CD8-positive, alpha-beta memory T cell (primary cell): ENCODE results near the gene PPP2R2B. TPM values are rescaled to one million over a fixed set of nuclear protein-coding genes. Genes with fewer than 3 reads are reported as not detected.

Experiments
- CTCF ChIA-PET: fragments of 350-600 bp; sonication (Branson Sonifier 250); formaldehyde crosslinking; loops from one replicate; lab custom pipeline; 2021; ENCODE audit warnings: antibody characterized with exemption; lab: Charles Lee
- POLR2A ChIA-PET: fragments of 350-600 bp; sonication (Branson Sonifier 250); formaldehyde crosslinking; loops from one replicate; lab custom pipeline; 2021; ENCODE audit warnings: antibody characterized with exemption; lab: Charles Lee
- DNase-seq, 5 donors: peaks; one replicate each; pipeline versions ENCODE4 v3.0.0 to v3.0.0-alpha.2; 2020 to 2022; ENCODE audit warnings: mixed read lengths in 1 of 5
- H3K27ac ChIP-seq: one replicate; pipeline ENCODE4 v1.7.0; 2013; ENCODE audit warnings: low read depth, mild to moderate bottlenecking, low read length, moderate library complexity
- H3K27me3 ChIP-seq: 2 replicates; pipeline ENCODE4 v1.7.0; 2013; ENCODE audit warnings: low read length, mild to moderate bottlenecking; ENCODE audit not compliant: insufficient read depth, poor library complexity, severe bottlenecking
- H3K36me3 ChIP-seq: 2 replicates; pipeline ENCODE4 v1.7.0; 2013; ENCODE audit warnings: mild to moderate bottlenecking, low read length, moderate library complexity; ENCODE audit not compliant: insufficient read depth
- H3K4me1 ChIP-seq: 2 replicates; pipeline ENCODE4 v1.7.0; 2013; ENCODE audit warnings: mild to moderate bottlenecking, low read length, moderate library complexity; ENCODE audit not compliant: insufficient read depth
- H3K4me3 ChIP-seq: 2 replicates; pipeline ENCODE4 v1.7.0; 2013; ENCODE audit warnings: mild to moderate bottlenecking, low read length
- H3K9me3 ChIP-seq: 2 replicates; pipeline ENCODE4 v1.7.0; 2013; ENCODE audit warnings: mild to moderate bottlenecking, low read length
- H3K27ac Mint-ChIP-seq, 8 donors: one replicate each; pipeline ENCODE4 v1.8.0; 2020 to 2021; ENCODE audit warnings: mixed read lengths in 8 of 8, mild to moderate bottlenecking in 6 of 8, inconsistent platforms in 3 of 8, moderate library complexity in 3 of 8
- H3K27me3 Mint-ChIP-seq, 2 donors: one replicate each; pipeline ENCODE4 v1.8.0; 2020 to 2021; ENCODE audit warnings: mixed read lengths in 2 of 2, mild to moderate bottlenecking in 1 of 2, moderate library complexity in 1 of 2
- H3K36me3 Mint-ChIP-seq, 3 donors: one replicate each; pipeline ENCODE4 v1.8.0; 2020 to 2021; ENCODE audit warnings: mixed read lengths in 3 of 3, inconsistent platforms in 1 of 3, mild to moderate bottlenecking in 1 of 3
- H3K4me1 Mint-ChIP-seq, 3 donors: one replicate each; pipeline ENCODE4 v1.8.0; 2020 to 2021; ENCODE audit warnings: mixed read lengths in 3 of 3, inconsistent platforms in 1 of 3, mild to moderate bottlenecking in 1 of 3
- H3K4me3 Mint-ChIP-seq, 7 donors: one replicate each; pipeline ENCODE4 v1.8.0; 2020 to 2021; ENCODE audit warnings: mixed read lengths in 7 of 7, mild to moderate bottlenecking in 6 of 7, moderate library complexity in 4 of 7, inconsistent platforms in 2 of 7
- H3K9me3 Mint-ChIP-seq, 5 donors: one replicate each; pipeline ENCODE4 v1.8.0; 2020 to 2022; ENCODE audit warnings: mixed read lengths in 5 of 5, mild to moderate bottlenecking in 3 of 5, moderate library complexity in 2 of 5, inconsistent platforms in 1 of 5
- polyA plus RNA-seq: library from polyadenylated mRNA; unstranded; fragments of 300-500 nt; fragmentation: Illumina TruSeq; gene quantifications from one replicate; pipeline ENCODE4 v1.2.3, GENCODE V29; 2021
- total RNA-seq, 2 experiments: library from RNA; stranded (reverse); gene quantifications; one replicate each; pipeline ENCODE4 v1.2.3, GENCODE V29; 2021

The PPP2R2B gene
- total and polyA plus RNA-seq, 3 experiments from 2014 or later = 2.3 to 29.7 (median 4.2) TPM

GRCh38 chr5:146836226-146836842 lies 42.2 kb downstream of the PPP2R2B start:
- no peak for DNase-seq
- Histone ChIP-seq H3K9me3 (no peaks in the 10 kb centered on the region), H3K36me3 (no peaks in the 10 kb centered on the region), H3K27me3 (no peaks in the 10 kb centered on the region), H3K4me1 (no peaks in the 10 kb centered on the region), H3K4me3 (no peak overlapping the region), H3K27ac (no peak overlapping the region)
- Mint-ChIP-seq H3K4me1 (peaks cover 5 to 15% (median 5%) of the 10 kb centered on the region in 3 donors), H3K27me3 (no peaks in the 10 kb centered on the region), H3K4me3 (no peak overlapping the region), H3K9me3 (peaks cover 3 to 11% (median 4%) of the 10 kb centered on the region in 5 donors), H3K27ac (no peak overlapping the region), H3K36me3 (peaks cover 3 to 17% (median 9%) of the 10 kb centered on the region in 3 donors)
- POLR2A ChIA-PET = no interaction called here
- CTCF ChIA-PET = no interaction called here

GRCh38 chr5:146832985-146833732 lies 45.4 kb downstream of the PPP2R2B start:
- H3K4me3 ChIP-seq = no peak overlapping the region
- CTCF ChIA-PET = no interaction called here
- Mint-ChIP-seq H3K27me3 (no peaks in the 10 kb centered on the region), H3K4me3 (no peak overlapping the region), H3K27ac (peak overlapping the region in 1 of 8 donors; percentile 56), H3K36me3 (peaks cover 0 to 7% (median 4%) of the 10 kb centered on the region in 3 donors), H3K4me1 (peaks cover 0 to 22% (median 5%) of the 10 kb centered on the region in 3 donors), H3K9me3 (no peaks in the 10 kb centered on the region)
- no peaks in the 10 kb centered on the region for H3K36me3 ChIP-seq
- DNase-seq = no peak
- H3K27ac ChIP-seq = no peak overlapping the region
- no peaks in the 10 kb centered on the region for H3K4me1 ChIP-seq
- H3K27me3 ChIP-seq = no peaks in the 10 kb centered on the region
- no peaks in the 10 kb centered on the region for H3K9me3 ChIP-seq
- POLR2A ChIA-PET = interaction anchor here (0.7 kb wide), 1 partner anchor 386 kb away, joined by 3 read pairs; the partner anchor contains the start of gene TCERG1

- Mint-ChIP-seq H3K9me3 (no peaks in the 10 kb centered on the region), H3K27ac (no peak overlapping the region), H3K4me3 (no peak overlapping the region), H3K27me3 (no peaks in the 10 kb centered on the region), H3K4me1 (peaks cover 4 to 18% (median 4%) of the 10 kb centered on the region in 3 donors), H3K36me3 (no peaks in the 10 kb centered on the region)
- Histone ChIP-seq H3K36me3 (no peaks in the 10 kb centered on the region), H3K9me3 (no peaks in the 10 kb centered on the region), H3K27me3 (no peaks in the 10 kb centered on the region), H3K4me1 (no peaks in the 10 kb centered on the region), H3K27ac (no peak overlapping the region), H3K4me3 (no peak overlapping the region)
- no peak for DNase-seq
- ChIA-PET CTCF (no interaction called here), POLR2A (no interaction called here)
Observed at GRCh38 chr5:146828385-146828784, 50.2 kb downstream of the PPP2R2B start.

- no peak for DNase-seq
- Mint-ChIP-seq H3K27ac (peak overlapping the region in 1 of 8 donors; percentile 11), H3K27me3 (no peaks in the 10 kb centered on the region), H3K9me3 (no peaks in the 10 kb centered on the region), H3K4me3 (no peak overlapping the region), H3K4me1 (peaks cover 3 to 13% (median 4%) of the 10 kb centered on the region in 3 donors), H3K36me3 (no peaks in the 10 kb centered on the region)
- ChIA-PET POLR2A (no interaction called here), CTCF (no interaction called here)
- no peaks in the 10 kb centered on the region for H3K4me1 ChIP-seq
- H3K27ac ChIP-seq = no peak overlapping the region
- no peaks in the 10 kb centered on the region for H3K9me3 ChIP-seq
- H3K4me3 ChIP-seq = no peak overlapping the region
- H3K36me3 ChIP-seq = no peaks in the 10 kb centered on the region
- no peaks in the 10 kb centered on the region for H3K27me3 ChIP-seq
Observed at GRCh38 chr5:146827901-146828300, 50.7 kb downstream of the PPP2R2B start.

GRCh38 chr5:146825033-146825432 lies 53.5 kb downstream of the PPP2R2B start:
- Histone ChIP-seq H3K27me3 (no peaks in the 10 kb centered on the region), H3K4me1 (no peaks in the 10 kb centered on the region), H3K9me3 (no peaks in the 10 kb centered on the region), H3K27ac (no peak overlapping the region), H3K4me3 (no peak overlapping the region), H3K36me3 (no peaks in the 10 kb centered on the region)
- CTCF ChIA-PET = no interaction called here
- H3K36me3 Mint-ChIP-seq = no peaks in the 10 kb centered on the region
- no peak overlapping the region for H3K4me3 Mint-ChIP-seq
- H3K9me3 Mint-ChIP-seq = no peaks in the 10 kb centered on the region
- POLR2A ChIA-PET = no interaction called here
- H3K4me1 Mint-ChIP-seq = peaks cover 2 to 15% (median 4%) of the 10 kb centered on the region in 3 donors
- H3K27me3 Mint-ChIP-seq = no peaks in the 10 kb centered on the region
- no peak for DNase-seq
- H3K27ac Mint-ChIP-seq = no peak overlapping the region

- no peaks in the 10 kb centered on the region for H3K36me3 ChIP-seq
- POLR2A ChIA-PET = no interaction called here
Observed at GRCh38 chr5:146821732-146822131, 56.8 kb downstream of the PPP2R2B start.

GRCh38 chr5:146820987-146821386 lies 57.6 kb downstream of the PPP2R2B start:
- no peaks in the 10 kb centered on the region for H3K36me3 ChIP-seq
- H3K4me1 ChIP-seq = no peaks in the 10 kb centered on the region
- POLR2A ChIA-PET = no interaction called here
- H3K4me3 ChIP-seq = no peak overlapping the region
- H3K27ac Mint-ChIP-seq = no peak overlapping the region
- no peaks in the 10 kb centered on the region for H3K9me3 ChIP-seq
- H3K36me3 Mint-ChIP-seq = peaks cover 0 to 5% (median 1%) of the 10 kb centered on the region in 3 donors
- H3K9me3 Mint-ChIP-seq = no peaks in the 10 kb centered on the region
- H3K4me1 Mint-ChIP-seq = peaks cover 11 to 14% (median 13%) of the 10 kb centered on the region in 3 donors
- H3K27ac ChIP-seq = no peak overlapping the region
- no peaks in the 10 kb centered on the region for H3K27me3 Mint-ChIP-seq
- no peak for DNase-seq
- H3K4me3 Mint-ChIP-seq = no peak overlapping the region
- CTCF ChIA-PET = no interaction called here
- H3K27me3 ChIP-seq = no peaks in the 10 kb centered on the region

More at GRCh38 chr5:146821732-146822131, 56.8 kb downstream of the PPP2R2B start:
- no peaks in the 10 kb centered on the region for H3K27me3 ChIP-seq
- H3K36me3 Mint-ChIP-seq = peaks cover 0 to 5% (median 1%) of the 10 kb centered on the region in 3 donors
- H3K4me1 ChIP-seq = no peaks in the 10 kb centered on the region
- peak overlapping the region in 1 of 8 donors; percentile 12 for H3K27ac Mint-ChIP-seq
- no peak overlapping the region for H3K27ac ChIP-seq
- no peaks in the 10 kb centered on the region for H3K27me3 Mint-ChIP-seq
- DNase-seq = no peak
- H3K4me1 Mint-ChIP-seq = peaks cover 8 to 12% (median 10%) of the 10 kb centered on the region in 3 donors
- H3K9me3 ChIP-seq = no peaks in the 10 kb centered on the region
- H3K4me3 ChIP-seq = no peak overlapping the region
- CTCF ChIA-PET = no interaction called here
- no peak overlapping the region for H3K4me3 Mint-ChIP-seq
- H3K9me3 Mint-ChIP-seq = no peaks in the 10 kb centered on the region

GRCh38 chr5:146818822-146819221 lies 59.7 kb downstream of the PPP2R2B start:
- no peaks in the 10 kb centered on the region for H3K27me3 Mint-ChIP-seq
- ChIA-PET POLR2A (no interaction called here), CTCF (no interaction called here)
- H3K4me1 Mint-ChIP-seq = peaks cover 27 to 36% (median 29%) of the 10 kb centered on the region in 3 donors
- no peaks in the 10 kb centered on the region for H3K27me3 ChIP-seq
- H3K36me3 Mint-ChIP-seq = peaks cover 0 to 5% (median 1%) of the 10 kb centered on the region in 3 donors
- H3K4me1 ChIP-seq = no peaks in the 10 kb centered on the region
- H3K4me3 Mint-ChIP-seq = no peak overlapping the region
- H3K9me3 ChIP-seq = no peaks in the 10 kb centered on the region
- H3K9me3 Mint-ChIP-seq = no peaks in the 10 kb centered on the region
- no peak for DNase-seq
- H3K27ac ChIP-seq = no peak overlapping the region
- no peak overlapping the region for H3K4me3 ChIP-seq
- no peak overlapping the region for H3K27ac Mint-ChIP-seq
- H3K36me3 ChIP-seq = no peaks in the 10 kb centered on the region
